Smooth muscle cell of the umbilical artery (primary cell): Measurements from ENCODE around the gene CTDSP2. TPM values are rescaled to one million over a fixed set of nuclear protein-coding genes. Genes with fewer than 3 reads are reported as not detected.

Experiments used
- total RNA-seq: library from RNA; depleted of rRNA; stranded (reverse); fragments of >200 nt; gene quantifications from 2 replicates; pipeline ENCODE4 v1.2.3, GENCODE V29; 2014

CTDSP2 gene
- total RNA-seq: 38.6 and 54.2 TPM in 2 replicates

GRCh38 chr12:57846577-57847319 lies at the start of gene CTDSP2:
CTDSP2 (minus strand) TSS chr12:57846729; CDS start chr12:57846435, 294 bp downstream.

DNA sequence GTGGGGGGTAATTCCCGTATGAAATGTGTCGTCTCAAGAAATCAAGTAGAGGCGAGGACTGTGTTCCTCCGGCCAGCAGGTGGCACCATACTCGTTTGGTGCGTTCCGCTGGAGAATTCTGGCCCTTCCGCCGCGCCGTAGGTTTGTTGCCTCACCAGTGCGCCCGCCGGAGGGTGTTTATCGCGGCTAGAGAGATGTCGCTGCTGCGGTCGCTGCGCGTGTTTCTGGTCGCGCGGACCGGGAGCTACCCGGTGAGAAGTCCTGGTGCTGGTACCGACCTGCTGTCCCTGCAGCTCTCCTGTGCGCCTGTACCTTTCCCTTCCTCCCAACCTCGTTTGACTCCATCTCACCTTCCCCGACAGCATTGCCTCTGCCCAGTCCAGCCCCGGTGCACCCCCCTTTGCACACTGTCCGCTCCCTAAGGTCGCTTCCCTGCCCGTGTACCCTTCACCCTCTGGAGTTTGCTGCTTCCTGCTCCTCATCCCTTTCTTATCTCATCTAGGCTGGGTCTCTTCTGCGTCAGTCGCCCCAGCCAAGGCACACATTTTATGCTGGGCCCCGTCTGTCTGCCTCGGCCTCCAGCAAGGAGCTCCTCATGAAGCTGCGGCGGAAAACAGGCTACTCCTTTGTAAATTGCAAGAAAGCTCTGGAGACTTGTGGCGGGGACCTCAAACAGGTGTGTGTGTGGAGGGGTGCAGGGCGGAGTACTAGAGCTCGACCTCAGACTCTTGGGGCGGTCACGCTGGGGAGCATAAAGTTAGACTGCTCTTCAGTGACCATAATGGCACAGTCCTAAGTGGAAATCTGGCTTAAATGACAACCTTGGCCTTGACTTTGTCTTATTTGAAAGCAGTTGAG lies 63.7 kb downstream of the CTDSP2 start, which contains the start of gene TSFM:
TSS of gene TSFM (plus strand) at position 180 of the 858 bp plus-strand sequence. CDS start at position 195, 15 bp downstream.

DNA sequence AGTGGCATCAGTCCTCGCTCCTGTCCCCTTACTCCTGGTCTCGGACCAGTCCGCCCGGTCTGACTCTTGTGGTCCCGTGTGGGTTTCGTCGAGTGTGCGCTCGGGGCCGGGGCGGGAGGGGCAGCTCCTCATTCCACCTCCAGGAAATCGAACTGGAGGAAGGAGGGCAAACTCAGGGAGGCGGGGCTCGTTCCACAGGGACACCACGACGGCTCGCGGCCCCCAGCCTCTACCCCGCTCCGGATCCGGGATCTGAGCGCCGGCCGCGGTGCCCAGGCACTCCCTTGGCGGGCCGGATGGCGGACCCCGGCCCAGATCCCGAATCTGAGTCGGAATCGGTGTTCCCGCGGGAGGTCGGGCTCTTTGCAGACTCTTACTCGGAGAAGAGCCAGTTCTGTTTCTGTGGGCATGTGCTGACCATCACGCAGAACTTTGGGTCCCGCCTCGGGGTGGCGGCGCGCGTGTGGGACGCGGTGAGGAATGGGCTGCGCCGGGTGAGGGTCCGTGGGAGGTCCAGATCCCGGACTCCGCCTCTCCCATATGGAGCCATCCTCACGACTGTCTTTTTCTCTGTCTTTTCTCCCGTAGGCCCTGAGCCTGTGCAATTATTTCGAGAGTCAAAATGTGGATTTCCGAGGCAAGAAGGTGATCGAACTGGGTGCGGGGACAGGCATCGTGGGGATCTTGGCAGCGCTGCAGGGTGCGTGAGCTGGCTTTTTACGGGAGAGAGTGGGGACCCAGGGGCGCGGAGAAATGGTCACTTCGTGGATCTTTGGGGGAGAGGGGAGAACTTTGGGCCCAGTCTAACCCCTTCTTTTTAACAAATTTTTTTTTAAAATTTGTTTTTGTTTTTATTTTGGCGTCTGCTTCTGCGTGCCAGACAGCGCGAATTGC lies 73.9 kb downstream of the CTDSP2 start, which contains the start of gene EEF1AKMT3:
TSS of gene EEF1AKMT3 (plus strand) at position 186 of the 894 bp plus-strand sequence. CDS start at position 297, 111 bp downstream.

DNA sequence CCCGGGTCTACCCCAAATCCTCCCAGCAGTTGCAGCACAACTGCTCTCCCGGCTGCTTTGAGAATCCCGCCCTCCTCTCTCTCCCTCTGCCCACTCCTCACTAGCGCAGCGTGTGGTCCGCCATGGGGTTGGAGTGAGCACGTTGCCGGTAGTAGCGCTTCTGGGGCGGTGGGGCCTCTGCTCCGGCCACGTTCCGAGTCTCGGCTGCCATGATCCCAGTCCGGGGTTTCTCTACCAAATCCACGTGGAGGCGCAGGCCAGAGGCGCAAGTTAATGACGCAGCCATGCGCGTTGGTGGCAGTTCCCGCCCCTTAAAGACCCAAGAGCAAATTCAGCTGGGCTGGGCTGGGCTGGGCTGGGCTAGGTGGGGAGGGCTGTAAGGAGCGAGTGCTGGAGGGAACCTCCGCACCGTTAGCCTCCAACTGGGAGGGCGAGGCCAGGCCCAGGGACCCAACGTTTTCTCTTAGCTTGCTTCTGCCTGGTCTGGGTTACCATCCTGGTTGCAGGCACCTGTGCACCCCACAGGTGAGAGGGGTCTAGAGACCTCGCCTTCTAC lies 74.6 kb downstream of the CTDSP2 start, which contains the start of gene METTL1:
TSS of gene METTL1 (minus strand) at position 233 of the 556 bp plus-strand sequence. CDS start at position 211, 22 bp downstream.

Other genes with a start within 250 kb of the CTDSP2 start
- 20.5 and 22.9 TPM in 2 replicates for gene DTX3, start 241.9 kb downstream of the CTDSP2 start, total RNA-seq
- 29.2 and 36.2 TPM in 2 replicates for gene ARHGEF25, start 235.3 kb downstream of the CTDSP2 start, total RNA-seq
- 3.3 and 7.1 TPM in 2 replicates for gene B4GALNT1, start 213.5 kb downstream of the CTDSP2 start, total RNA-seq
- gene OS9, start 152.6 kb downstream of the CTDSP2 start, total RNA-seq: 386 and 569 TPM in 2 replicates
- 0.23 and 0.30 TPM in 2 replicates for gene AGAP2, start 108.0 kb downstream of the CTDSP2 start, total RNA-seq
- gene TSPAN31, start 101.7 kb downstream of the CTDSP2 start, total RNA-seq: 48.1 and 80.5 TPM in 2 replicates
- gene CDK4, start 94.4 kb downstream of the CTDSP2 start, total RNA-seq: 157 and 222 TPM in 2 replicates
- gene MARCHF9, start 91.6 kb downstream of the CTDSP2 start, total RNA-seq: 1.7 and 3.3 TPM in 2 replicates
- gene CYP27B1, start 79.7 kb downstream of the CTDSP2 start, total RNA-seq: 0.59 and 0.74 TPM in 2 replicates
- gene METTL1, start 74.6 kb downstream of the CTDSP2 start, total RNA-seq: 2.7 and 6.1 TPM in 2 replicates
- 4.7 and 7.4 TPM in 2 replicates for gene EEF1AKMT3, start 74.1 kb downstream of the CTDSP2 start, total RNA-seq
- gene TSFM, start 63.9 kb downstream of the CTDSP2 start, total RNA-seq: 13.1 and 15.5 TPM in 2 replicates
- gene AVIL, start 28.0 kb downstream of the CTDSP2 start, total RNA-seq: 2.0 and 4.2 TPM in 2 replicates
- gene ATP23, start 94.8 kb upstream of the CTDSP2 start, total RNA-seq: 6.8 and 7.9 TPM in 2 replicates